Stimulated activated naive CD8-positive, alpha-beta T cell treated with anti-CD3 and anti-CD28 coated beads, Interleukin-15, Interleukin-2, amounts not matched to agents 100 U/mL and 50 U/mL, for 24 hours (primary cell): ENCODE measurements around the gene CYTH4.
A peak's percentile ranks its signal among the peaks of the same experiment; 100 is the strongest.
"Not testable (repeated sequence)": the region's sequence is repeated elsewhere in the genome, so short reads cannot be mapped to it uniquely, and the experiment has no call there.

ENCODE experiments used
- ATAC-seq: fragments of 150-1000 bp; cut with Tn5 transposase; one replicate; pipeline ENCODE4 v1.10.0; 2021
- DNase-seq: peaks from one replicate; pipeline ENCODE4 v3.0.0; 2021

The CYTH4 gene, protein sequence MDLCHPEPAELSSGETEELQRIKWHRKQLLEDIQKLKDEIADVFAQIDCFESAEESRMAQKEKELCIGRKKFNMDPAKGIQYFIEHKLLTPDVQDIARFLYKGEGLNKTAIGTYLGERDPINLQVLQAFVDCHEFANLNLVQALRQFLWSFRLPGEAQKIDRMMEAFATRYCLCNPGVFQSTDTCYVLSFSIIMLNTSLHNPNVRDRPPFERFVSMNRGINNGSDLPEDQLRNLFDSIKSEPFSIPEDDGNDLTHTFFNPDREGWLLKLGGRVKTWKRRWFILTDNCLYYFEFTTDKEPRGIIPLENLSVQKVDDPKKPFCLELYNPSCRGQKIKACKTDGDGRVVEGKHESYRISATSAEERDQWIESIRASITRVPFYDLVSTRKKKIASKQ

DNA sequence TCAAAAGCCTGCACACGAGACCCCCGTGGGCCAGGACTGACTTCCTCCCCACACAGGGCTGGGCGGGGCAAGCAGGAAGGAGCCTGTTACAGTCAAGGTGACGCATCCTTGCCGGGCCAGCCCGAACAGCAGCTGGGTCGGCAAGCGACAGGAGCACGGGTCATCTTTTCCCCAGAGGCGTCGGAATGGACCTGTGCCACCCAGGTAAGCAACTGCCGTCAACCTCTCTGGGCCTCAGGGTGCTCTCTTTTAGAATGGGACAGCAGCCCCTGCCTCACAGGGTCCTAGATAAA lies at the start of gene CYTH4:
CYTH4 (plus strand) TSS at position 124 of the 293 bp plus-strand sequence; CDS start at position 186, 62 bp downstream.
- peak; percentile 92 for ATAC-seq
- DNase-seq, result peak; percentile 88

DNA sequence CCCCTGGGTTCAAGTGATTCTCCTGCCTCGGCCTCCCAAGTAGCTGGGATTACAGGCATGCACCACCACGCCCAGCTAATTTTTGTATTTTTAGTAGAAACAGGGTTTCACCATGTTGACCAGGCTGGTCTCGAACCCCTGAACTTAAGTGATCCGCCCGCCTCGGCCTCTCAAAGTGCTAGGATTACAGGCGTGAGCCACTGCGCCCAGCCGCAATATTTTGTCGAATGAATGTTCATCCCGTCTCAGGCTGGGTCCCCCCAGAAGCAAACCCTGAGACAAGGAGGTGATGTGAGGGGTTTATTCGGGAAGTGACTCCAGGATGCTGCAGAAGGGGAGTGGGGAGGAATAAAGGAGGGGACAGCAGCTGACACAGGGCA lies 48.9 kb upstream of the CYTH4 start:
- not testable (repeated sequence) for DNase-seq, ATAC-seq

DNA sequence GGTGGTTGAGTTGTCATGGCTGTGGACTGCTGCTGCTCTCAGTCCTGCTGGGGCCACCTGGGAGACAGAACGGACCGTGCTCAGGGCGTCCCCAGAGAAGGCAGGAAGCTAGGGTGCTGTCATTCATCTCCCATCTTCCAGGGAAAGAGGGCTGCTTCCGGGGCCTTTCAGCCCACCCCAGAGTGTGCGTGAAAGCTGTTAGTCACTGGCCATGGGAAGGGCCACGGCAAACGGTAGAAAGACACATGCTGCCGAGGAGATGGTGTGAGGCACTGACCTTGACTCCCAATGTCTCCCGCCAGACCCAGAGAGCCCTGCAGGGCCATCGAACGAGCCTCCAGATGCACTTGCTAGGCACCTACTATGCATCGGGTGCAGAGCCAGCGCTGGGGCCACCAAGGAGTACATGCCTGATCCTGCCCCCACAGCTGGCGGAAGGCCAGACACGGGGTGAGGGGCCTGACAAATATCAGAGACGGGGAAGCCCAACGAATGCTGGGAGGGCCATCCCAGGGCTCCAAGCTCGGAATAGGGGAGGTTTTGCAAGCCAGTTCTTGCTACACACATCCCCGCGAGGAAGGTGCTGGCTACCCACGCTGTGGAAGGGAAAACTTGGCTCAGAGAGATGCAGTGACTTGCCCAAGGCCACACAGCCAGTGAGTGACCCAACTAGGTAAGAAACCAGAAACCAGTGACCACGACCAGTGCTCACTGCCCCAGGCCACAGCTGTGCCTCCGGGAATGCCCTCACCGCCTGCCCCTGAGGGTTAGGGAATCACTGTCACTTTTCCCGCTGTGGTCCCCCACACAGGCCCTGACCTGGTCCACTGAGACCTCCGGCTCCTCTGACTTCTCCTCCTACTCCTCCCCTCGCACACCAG lies 48.3 kb upstream of the CYTH4 start:
- peak; percentile 41 for DNase-seq
- no peak for ATAC-seq

DNA sequence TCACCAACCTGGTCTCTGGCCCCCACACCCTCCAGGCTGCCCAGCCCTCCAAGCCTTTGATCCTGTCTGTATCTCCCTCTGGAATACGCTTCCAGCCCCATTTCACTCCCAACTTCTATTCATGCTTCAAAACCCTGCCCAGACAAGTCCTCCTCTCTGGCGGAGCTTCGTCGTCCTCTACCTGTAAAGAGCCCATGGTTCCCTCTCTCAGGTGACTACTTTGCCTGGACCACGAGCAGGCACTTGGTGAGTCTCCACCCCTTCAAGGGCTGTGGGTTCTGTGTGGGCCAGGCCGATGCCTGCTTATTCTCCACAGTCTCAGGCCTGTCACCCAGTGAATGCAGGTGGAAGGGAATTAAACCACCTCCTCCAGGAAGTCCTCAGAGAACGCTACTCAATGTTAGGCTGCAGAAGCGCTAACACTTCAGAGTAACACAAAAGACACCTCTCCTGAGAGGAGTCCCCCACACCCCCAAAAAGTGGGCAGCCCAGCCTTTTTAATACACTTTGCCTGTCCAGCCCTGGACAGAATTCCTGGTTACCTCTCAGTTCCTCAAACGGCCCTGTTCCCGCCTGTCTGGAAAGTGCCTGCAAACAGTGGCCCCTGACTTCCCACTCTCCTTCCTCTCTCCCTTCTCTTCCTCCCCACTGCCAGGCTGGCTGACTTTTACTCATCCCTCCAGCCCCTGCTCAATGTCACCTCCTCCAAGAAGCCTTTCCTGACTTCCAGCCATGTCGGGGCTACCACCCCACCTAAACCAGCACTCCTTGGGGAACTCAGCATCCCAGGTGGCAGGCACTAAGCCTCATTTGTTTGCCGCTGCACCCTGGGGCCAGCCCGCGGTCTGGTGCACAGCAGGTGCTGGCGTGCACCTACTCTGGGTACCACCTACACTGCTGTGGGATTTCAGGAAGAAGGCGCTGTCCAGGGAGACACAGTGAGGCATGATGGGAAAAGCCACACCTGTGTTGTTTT lies 47.3 kb upstream of the CYTH4 start:
- DNase-seq (no peak), ATAC-seq (no peak)

DNA sequence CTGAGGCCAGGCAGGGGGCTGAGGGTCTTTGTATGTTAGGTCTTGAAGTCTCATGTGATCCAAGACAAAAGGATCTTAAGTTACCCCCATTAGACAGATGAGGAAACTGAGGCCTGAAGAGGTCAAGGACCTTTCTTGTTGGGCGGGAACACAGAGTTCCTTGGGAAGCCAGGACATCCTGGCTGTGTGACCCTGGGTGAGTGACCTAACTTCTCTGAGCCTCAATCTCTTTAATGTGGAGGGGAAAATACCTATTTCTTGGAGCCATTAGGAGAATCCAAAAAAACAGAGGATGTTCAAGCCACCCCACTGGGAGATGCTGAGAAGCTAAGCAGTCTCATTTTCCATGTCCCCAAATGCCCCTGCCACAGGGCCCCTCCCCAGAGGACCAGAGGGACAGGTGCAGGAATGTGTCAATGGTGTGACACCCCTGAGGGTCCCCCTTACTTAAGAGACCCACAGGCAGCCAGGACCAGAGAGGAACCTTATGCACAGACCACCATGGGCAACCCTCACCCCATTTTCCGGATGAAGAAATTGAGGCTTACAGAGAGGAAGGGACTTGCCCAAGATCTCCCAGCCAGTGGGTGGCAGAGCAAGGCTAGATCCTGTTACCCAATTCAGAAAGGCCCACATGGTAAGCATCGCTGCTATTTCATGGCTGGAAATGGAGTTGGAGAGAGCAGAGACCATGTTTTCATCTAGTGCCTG lies 46.3 kb upstream of the CYTH4 start:
- DNase-seq, result no peak
- ATAC-seq, result no peak

DNA sequence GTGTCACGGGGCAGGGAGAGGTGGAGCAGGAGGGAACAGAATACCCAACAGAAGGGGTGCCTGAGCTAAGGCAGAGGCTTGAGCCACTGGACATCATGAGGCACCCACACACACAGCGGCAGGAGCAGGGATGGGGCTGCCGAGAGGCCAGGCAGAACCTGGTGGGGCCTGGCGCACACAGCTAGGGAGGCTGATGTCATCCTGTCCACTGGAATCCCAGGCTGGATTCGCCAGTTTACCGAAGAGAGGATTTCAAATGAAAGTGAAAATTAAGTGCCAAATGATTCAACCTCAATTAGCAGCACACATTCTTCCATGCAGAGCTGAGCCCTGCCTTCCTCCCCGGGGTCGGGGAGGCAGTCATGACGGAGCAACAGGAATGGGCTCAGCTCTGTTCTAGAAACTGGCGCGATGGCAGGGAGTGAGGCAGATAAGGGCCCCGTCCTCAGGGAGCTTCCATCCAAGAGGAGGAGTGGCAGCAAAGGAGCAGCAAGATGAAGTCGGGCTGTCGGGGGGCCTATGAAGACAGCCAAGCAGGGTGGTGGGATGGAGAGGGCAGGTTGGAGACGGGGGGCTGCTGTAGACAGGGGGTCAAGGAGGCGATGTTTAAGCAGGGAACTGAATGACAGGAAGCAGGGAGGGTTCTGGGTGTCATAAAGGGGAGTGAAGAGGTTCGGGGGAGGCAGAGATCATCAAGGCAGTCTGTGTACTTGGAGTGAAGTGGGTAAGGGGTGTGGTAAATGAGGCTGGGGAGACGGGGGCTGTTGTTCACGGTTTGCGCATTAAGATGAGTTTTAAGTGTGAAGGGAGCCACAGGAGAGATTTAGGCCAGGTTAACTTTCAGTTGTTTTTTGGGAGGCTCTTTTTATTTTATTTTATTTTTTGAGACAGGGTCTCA lies 44.7 kb upstream of the CYTH4 start:
- DNase-seq, result no peak
- ATAC-seq, result no peak

DNA sequence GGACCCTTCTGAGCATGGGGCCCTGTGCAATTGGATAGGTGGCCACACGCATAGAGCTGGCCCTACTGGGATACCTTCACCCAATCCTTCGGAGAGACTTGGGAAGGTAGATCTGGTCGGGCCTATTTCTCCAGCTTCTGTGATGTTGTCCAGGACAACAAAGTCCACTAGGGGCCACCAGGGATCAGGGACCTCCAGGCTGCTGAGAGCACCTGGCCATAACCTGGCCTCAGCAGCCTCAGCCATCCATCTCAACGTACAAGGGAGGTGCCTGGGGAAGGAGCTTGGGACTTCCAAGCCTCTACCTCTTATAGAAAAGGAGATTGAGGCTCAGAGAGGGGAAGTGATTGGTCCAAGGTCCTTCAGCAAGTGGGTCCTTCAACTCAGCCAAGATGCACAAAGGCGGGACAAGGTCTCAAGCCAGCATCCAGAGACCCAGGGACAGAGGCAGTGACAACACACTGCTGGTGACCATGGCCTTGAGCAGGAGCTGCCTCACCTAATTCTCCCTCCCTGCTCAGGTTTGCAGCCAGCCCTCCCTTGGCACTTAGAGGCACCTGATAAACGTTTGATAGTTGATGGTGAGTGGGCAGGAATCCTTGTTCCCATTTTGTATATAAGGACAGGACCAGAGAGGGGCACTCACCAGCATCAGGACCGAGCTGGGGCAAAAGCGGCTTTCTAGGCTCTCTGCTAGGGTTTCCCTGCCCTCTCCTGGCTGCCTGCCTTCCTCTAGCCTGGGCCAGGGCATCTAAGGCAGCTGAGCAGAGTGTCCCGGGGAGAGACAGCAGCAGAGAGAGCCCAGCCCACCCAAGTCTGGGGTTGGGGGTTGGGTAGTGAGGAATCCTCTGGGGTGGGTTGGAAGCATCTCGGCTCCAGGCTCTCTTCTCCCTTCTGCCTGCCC lies 42.7 kb upstream of the CYTH4 start:
- no peak for ATAC-seq
- DNase-seq, result no peak

DNA sequence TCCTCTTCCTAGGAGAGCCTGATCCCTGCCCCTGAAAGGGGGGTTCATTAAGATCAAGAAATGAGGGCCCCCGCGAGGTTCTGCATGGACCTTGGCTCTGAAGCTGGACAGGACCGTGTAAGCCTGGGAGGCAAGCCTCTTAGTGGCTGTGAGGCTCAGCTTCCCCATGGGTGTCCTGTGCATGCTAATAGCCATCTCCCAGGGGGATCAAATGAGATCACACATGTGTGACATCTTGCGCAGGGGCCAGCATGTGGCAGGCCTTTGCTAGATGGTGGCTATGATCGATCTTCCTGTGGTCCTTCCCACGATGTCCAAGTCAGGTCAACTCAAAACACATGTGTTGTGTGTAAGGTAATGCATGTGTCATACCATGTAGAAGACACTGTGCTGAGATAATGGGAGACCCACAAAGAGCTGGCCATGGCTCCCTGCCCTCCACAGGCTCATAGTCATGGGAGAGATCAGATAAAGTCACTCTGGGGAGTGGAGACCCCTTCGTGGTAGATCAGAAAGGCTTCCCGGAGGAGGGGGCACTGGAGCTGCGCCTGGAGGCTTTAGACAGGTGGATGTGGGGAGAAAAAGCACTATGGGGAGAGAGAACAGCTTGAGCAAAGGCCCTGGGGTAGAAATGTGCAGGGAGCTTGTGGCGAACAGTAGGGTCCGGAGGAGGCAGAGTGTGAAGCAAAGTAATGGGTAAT lies 41.9 kb upstream of the CYTH4 start:
- ATAC-seq, result no peak
- no peak for DNase-seq

DNA sequence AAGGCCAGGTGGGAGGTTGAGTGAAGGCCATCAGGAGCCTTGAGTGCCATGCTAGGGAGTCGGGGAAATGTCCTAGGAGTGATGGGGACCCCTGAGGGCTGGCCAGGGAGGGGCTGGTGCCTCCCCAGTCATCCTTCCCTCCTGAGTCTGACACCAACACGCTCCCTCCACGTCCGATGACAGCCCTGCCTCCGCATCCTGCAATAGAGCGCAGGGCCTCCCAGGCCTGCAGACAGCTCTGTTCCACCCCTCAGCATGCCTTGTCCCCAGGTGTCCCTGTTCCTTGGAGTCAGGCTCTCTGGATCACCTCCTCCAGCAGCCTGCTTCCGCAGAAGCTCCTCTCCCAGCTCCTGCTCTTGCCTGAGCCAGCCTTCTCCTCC lies 41.4 kb upstream of the CYTH4 start:
- DNase-seq, result peak; percentile 39
- ATAC-seq, result no peak

DNA sequence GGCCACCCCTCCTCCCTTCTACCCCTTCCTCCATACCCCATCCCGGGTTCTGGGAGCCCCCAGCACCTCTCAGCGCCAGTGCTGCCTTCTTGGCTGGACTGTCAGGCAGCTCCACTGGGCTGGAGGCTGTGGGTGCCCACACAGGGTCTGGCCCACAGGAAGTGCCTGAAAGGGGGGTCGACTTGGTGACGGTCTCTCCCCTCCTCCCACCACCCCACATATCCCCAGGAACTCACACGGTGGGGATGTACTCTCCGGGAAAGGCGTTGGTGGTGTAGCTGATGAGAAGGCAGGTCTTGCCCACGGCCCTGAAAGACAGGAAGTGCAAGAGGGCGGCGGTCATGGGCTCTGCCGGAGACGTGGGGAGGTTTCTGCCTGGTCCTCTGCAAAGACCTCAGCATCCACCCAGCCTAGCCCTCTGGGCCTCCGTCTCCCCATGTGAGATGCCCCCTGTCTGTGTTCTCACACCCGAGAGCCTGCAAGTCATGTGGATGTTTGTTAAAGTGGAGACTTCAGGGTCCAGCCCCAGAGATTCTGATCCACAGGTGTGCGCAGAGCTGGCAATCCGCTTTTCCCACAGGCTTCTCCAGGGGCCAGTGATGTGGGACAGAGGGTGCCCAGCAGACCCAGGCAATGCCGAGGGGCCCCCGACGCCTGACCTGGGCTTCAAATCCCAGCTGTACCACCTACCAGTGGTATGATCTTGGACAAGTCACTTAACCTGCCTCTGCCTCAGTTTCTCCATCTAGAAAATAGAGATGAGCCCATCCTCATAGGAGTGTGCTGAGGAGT lies 40.8 kb upstream of the CYTH4 start:
- DNase-seq (peak; percentile 67), ATAC-seq (no peak)

DNA sequence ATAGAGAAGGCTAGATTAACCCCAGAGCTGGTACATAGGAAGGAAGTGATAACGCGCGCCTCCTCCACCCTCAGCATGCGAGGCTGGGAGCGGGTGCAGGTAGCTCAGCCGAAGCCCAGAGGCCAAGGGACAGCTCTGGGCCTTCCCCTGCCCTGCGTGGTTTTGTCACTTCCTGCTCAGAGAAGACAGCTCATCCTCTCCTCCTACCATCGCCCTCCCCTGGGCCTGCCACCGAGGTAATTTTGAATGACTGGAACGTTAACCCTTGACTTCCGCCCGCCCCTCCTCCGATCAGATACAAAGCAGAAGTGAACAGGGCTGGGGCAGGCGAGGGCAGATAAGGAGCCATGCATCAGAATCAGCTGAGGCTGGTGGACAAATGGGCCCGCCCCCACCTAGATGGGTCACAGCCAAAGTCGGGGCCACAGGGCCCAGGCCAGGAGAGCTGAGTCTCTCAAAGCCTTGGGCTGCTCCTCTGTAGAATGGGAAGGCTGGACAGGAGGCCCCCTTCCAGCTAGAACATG lies 39.9 kb upstream of the CYTH4 start:
- ATAC-seq (peak; percentile 84), DNase-seq (peak; percentile 91)

DNA sequence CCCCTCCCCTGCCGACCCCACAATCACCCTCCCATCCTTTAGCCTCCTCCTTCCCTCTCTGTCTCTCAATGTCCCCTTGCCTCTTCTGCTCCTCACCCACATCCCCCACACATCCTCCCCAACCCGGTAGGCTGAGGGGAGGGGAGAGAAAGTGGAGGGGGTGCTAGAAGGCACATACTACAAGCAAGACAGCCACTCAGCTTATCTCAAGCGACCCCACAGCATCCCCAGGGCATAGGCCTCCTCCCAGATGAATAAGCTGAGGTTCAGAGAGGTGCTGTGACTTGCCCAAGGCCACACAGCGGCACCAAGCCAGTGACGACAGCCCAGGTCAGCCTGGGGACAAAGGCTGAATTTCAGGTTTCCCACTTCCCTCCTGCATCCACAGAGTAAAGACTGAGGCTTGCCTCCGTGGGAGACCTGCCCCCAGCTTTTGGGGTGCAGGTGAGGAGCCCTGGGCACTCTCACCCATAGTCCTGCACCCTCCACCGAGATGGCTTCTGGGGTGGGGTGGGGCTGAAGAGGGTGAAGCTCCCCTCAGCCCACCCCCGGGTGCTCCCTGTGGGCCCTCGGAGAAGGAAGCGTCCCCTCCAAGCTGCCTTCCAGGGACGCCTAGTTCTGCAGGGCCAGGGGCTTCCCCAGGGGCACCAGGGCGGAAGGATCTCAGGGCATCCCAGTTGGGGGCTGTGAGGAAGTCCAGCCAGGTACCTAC lies 38.8 kb upstream of the CYTH4 start:
- ATAC-seq (peak; percentile 0), DNase-seq (peak; percentile 27)

DNA sequence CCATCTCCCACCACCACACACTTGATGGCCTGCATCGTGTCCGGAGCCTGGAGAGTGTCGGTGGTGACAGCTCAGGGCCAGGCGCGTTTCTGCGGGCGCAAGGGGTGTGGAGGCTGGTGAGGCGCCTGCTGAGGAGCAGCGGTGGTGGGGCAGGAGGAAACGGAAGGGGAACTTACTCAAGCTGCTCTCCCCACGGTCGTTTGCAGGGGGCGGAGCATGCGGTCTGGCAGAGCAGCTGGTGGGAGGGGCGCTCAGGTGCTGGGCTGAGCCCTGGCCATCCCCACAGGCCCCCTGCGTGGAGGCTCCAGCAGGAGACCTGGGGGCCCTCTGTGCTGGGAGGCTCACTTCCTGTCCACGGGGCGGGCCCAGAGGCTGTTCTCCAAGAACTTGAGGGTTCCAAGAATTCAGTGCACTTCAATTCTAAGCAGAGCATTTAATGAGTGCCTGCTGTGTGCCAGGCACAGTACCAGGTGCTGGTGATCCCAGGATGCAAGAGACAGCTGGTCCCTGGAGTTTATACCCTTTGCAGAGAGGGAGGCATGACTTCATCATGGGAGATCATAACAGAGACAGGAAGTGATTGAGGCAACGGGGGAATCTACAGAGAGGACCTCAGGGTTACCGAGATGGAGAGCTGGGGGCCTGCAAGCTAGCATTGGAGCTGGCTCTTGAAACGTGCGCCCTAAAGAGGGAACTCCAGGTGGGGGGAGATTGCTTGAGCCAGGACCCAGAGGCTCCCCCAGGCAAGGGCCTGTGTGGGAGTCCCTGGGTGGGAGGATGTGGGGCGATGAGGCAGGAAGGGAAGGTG lies 38.0 kb upstream of the CYTH4 start, which contains the start of gene RAC2:
RAC2 (minus strand) TSS at position 156 of the 808 bp plus-strand sequence; CDS start at position 35, 121 bp downstream.
- DNase-seq, result peak; percentile 95
- ATAC-seq, result peak; percentile 67

DNA sequence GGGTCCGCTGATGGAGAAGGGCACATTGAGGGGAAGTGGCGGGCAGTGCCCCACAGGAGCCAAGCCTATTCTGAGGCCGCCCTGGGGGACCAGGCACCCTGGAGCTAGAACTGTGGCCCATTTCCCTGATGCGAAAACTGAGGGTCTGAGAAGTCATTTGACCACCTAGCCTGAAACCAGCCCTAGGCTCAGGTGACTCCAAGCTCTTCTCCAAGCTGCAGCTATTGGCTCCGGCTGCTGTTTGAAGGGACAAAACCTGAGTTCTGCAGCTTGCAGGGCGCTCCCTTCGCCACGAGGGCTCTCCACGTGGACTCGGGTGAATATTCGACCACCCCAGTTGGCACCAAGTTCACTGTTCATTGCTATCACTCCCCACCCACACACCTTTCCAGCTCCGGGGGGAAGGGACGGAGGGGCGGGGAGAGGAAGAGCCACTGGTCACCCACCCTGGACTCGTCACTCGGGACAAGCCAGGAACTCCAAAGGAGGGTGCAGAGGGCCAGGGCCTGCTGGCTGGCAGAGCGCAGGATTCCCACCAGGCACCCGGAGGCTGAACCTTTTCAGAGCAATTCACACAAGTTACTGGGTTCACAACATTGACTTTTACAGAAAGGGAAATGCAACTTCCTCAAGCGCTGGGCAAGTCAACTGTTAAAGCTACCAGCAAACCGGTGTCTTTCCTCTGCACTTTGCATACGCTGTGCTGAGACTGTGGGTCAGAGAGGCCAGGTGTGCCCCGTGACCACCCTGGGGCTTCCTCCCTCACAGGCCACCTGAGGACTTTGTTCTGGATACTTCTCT lies 37.2 kb upstream of the CYTH4 start:
- DNase-seq (peak; percentile 21), ATAC-seq (no peak)

DNA sequence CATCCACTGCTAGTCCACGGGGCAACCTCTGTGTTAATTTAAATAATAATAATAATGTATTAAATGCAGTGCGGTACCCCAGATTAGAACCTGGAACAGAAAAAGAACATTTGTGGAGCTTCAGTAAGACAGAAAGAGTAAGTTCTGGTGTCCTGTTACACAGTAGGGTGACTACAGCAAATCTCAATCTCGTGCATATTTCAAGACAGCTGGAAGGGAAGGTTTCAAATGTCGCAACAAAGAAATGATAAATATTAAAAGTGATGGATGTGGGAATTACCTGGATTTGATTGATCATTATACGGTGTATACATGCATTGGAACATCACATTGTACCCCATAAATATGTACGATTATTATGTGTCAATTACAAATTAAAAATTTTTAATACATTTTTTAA lies 36.6 kb upstream of the CYTH4 start:
- no peak for DNase-seq
- no peak for ATAC-seq
